Measurements from ENCODE around the gene GHR. TPM values are rescaled to one million over a fixed set of nuclear protein-coding genes. Genes with fewer than 3 reads are reported as not detected.

The GHR gene
- polyA plus RNA-seq, 1 donor from 2014 or later, result 0.31 TPM

- Histone ChIP-seq H3F3A (ENCODE audit: insufficient read depth, low read length, poor library complexity, severe bottlenecking) (no peaks in the 10 kb centered on the region), H3K4me2 (ENCODE audit: low read length) (no peak overlapping the region), H3K9me2 (ENCODE audit: insufficient read depth, low read length) (no peaks in the 10 kb centered on the region), H3K79me2 (replicated peaks; ENCODE audit: insufficient read depth, low read length) (no peaks in the 10 kb centered on the region), H3K27ac (ENCODE audit: low read length) (no peak overlapping the region), H2AFZ (ENCODE audit: low read depth, low read length) (no peak overlapping the region), H3K4me3 (ENCODE audit: low read length) (no peak overlapping the region), H3K36me3 (ENCODE audit: insufficient read depth, low read length) (no peaks in the 10 kb centered on the region), H3K9me3 (ENCODE audit: low read length) (no peaks in the 10 kb centered on the region), H3K9ac (ENCODE audit: low read length) (no peak overlapping the region), H3K27me3 (ENCODE audit: insufficient read depth, low read depth, low read length) (no peaks in the 10 kb centered on the region), H4K20me1 (ENCODE audit: insufficient read depth) (no peaks in the 10 kb centered on the region)
- TF ChIP-seq POLR2AphosphoS5 (IDR thresholded peaks at IDR 0.05) (no peak), RAD21 (conservative IDR thresholded peaks at IDR 0.05) (no peak), TAF1 (IDR thresholded peaks at IDR 0.05; ENCODE audit: low read depth) (no peak), SMC3 (conservative IDR thresholded peaks at IDR 0.05; ENCODE audit: poor library complexity) (no peak), REST (IDR thresholded peaks at IDR 0.05; ENCODE audit: borderline replicate concordance) (no peak), EZH2 (IDR thresholded peaks at IDR 0.05; ENCODE audit: borderline replicate concordance, insufficient read depth, low read length, poor library complexity, severe bottlenecking) (no peak), MXI1 (conservative IDR thresholded peaks at IDR 0.05; ENCODE audit: poor library complexity, severe bottlenecking) (no peak), EP300 (conservative IDR thresholded peaks at IDR 0.05; ENCODE audit: poor library complexity, severe bottlenecking) (no peak), CTCF (IDR thresholded peaks at IDR 0.05; ENCODE audit: poor library complexity, severe bottlenecking) (no peak)
Observed at GRCh38 chr5:42645138-42645537, 221.9 kb downstream of the GHR start.

GRCh38 chr5:42648036-42648435 lies 224.8 kb downstream of the GHR start:
- Histone ChIP-seq H4K20me1 (ENCODE audit: insufficient read depth) (no peaks in the 10 kb centered on the region), H3K27me3 (ENCODE audit: insufficient read depth, low read depth, low read length) (no peaks in the 10 kb centered on the region), H3F3A (ENCODE audit: insufficient read depth, low read length, poor library complexity, severe bottlenecking) (no peaks in the 10 kb centered on the region), H3K4me2 (ENCODE audit: low read length) (no peak overlapping the region), H2AFZ (ENCODE audit: low read depth, low read length) (no peak overlapping the region), H3K36me3 (ENCODE audit: insufficient read depth, low read length) (no peaks in the 10 kb centered on the region), H3K79me2 (replicated peaks; ENCODE audit: insufficient read depth, low read length) (no peaks in the 10 kb centered on the region), H3K9ac (ENCODE audit: low read length) (no peak overlapping the region), H3K4me3 (ENCODE audit: low read length) (no peak overlapping the region), H3K9me2 (ENCODE audit: insufficient read depth, low read length) (no peaks in the 10 kb centered on the region), H3K9me3 (ENCODE audit: low read length) (no peaks in the 10 kb centered on the region), H3K27ac (ENCODE audit: low read length) (no peak overlapping the region)
- TF ChIP-seq TAF1 (IDR thresholded peaks at IDR 0.05; ENCODE audit: low read depth) (no peak), EZH2 (IDR thresholded peaks at IDR 0.05; ENCODE audit: borderline replicate concordance, insufficient read depth, low read length, poor library complexity, severe bottlenecking) (no peak), CTCF (IDR thresholded peaks at IDR 0.05; ENCODE audit: poor library complexity, severe bottlenecking) (no peak)

Data from neural cell (in vitro differentiated cells).